Neuronal stem cell (in vitro differentiated cells): ENCODE results near the gene PLCL2.
"Not testable (repeated sequence)": the region's sequence is repeated elsewhere in the genome, so short reads cannot be mapped to it uniquely, and the experiment has no call there.

Experiments used
- DNase-seq: peaks from one replicate; pipeline ENCODE4 v3.0.0-alpha.2; 2013; ENCODE audit warnings: low spot score
- H2AFZ ChIP-seq: one replicate; pipeline ENCODE4 v1.6.1; 2013; ENCODE audit warnings: mild to moderate bottlenecking, low read length, inconsistent platforms
- H2AK5ac ChIP-seq: 2 replicates; pipeline ENCODE4 v1.6.1; 2013; ENCODE audit warnings: low read depth, mild to moderate bottlenecking, inconsistent platforms, low read length, moderate library complexity, mixed read lengths
- H2BK120ac ChIP-seq: 2 replicates; pipeline ENCODE4 v1.6.1; 2013; ENCODE audit warnings: low read depth, mild to moderate bottlenecking, inconsistent platforms, low read length, moderate library complexity, mixed read lengths
- H2BK12ac ChIP-seq: one replicate; pipeline ENCODE4 v1.6.1; 2013; ENCODE audit warnings: low read length, inconsistent platforms
- H2BK15ac ChIP-seq: 2 replicates; pipeline ENCODE4 v1.6.1; 2013; ENCODE audit warnings: mild to moderate bottlenecking, low read length, inconsistent platforms, mixed read lengths
- H2BK5ac ChIP-seq: one replicate; pipeline ENCODE4 v1.6.1; 2013; ENCODE audit warnings: inconsistent platforms, mild to moderate bottlenecking, low read length, moderate library complexity
- H3K14ac ChIP-seq: one replicate; pipeline ENCODE4 v1.6.1; 2013; ENCODE audit warnings: low read length, inconsistent platforms
- H3K18ac ChIP-seq: 2 replicates; pipeline ENCODE4 v1.6.1; 2013; ENCODE audit warnings: low read length, inconsistent platforms
- H3K23ac ChIP-seq: 2 replicates; pipeline ENCODE4 v1.6.1; 2013; ENCODE audit warnings: low read depth, mild to moderate bottlenecking, mixed read lengths, low read length, inconsistent platforms; ENCODE audit not compliant: poor library complexity
- H3K27ac ChIP-seq: replicated peaks from 3 replicates; pipeline ENCODE4 v1.5.1; 2013; ENCODE audit warnings: low read length, inconsistent platforms
- H3K27me3 ChIP-seq, 3 experiments: 2 replicates each; pipeline ENCODE4 v1.6.1; 2013; ENCODE audit warnings: low read length in 3 of 3, mild to moderate bottlenecking in 2 of 3, inconsistent platforms in 1 of 3, low read depth in 1 of 3, mixed read lengths in 1 of 3, moderate library complexity in 1 of 3; ENCODE audit not compliant: control insufficient read depth in 3 of 3, insufficient read depth in 3 of 3
- H3K36me3 ChIP-seq, 2 donors: replicated peaks in 1 of 2; 2 replicates each; pipeline ENCODE4 v1.6.1; 2013; ENCODE audit warnings: low read length in 2 of 2; ENCODE audit not compliant: control insufficient read depth in 2 of 2, insufficient read depth in 2 of 2
- H3K4ac ChIP-seq: 2 replicates; pipeline ENCODE4 v1.6.1; 2013; ENCODE audit warnings: inconsistent platforms, mild to moderate bottlenecking, low read length, moderate library complexity
- H3K4me1 ChIP-seq, 2 donors: 1 replicate in 1 of 2; 2 replicates in 1 of 2; pipeline ENCODE4 v1.6.1; 2013; ENCODE audit warnings: low read length in 2 of 2, low read depth in 1 of 2; ENCODE audit not compliant: control insufficient read depth in 2 of 2, insufficient read depth in 1 of 2
- H3K4me2 ChIP-seq: one replicate; pipeline ENCODE4 v1.6.1; 2013; ENCODE audit warnings: mild to moderate bottlenecking, low read length, inconsistent platforms; ENCODE audit not compliant: insufficient read depth, poor library complexity, severe bottlenecking
- H3K4me3 ChIP-seq, 2 donors: 2 replicates each; pipeline ENCODE4 v1.5.1; 2013; ENCODE audit warnings: low read length in 2 of 2, mild to moderate bottlenecking in 2 of 2, inconsistent platforms in 1 of 2, moderate library complexity in 1 of 2
- H3K79me1 ChIP-seq: one replicate; pipeline ENCODE4 v1.6.1; 2013; ENCODE audit warnings: low read depth, mild to moderate bottlenecking, inconsistent platforms, low read length, moderate library complexity
- H3K9ac ChIP-seq: one replicate; pipeline ENCODE4 v1.6.1; 2013; ENCODE audit warnings: mild to moderate bottlenecking, low read depth, low read length, inconsistent platforms; ENCODE audit not compliant: poor library complexity
- H3K9me3 ChIP-seq, 2 donors: replicated peaks in 1 of 2; 2 replicates each; pipeline versions ENCODE3 to v1.6.1; 2013; ENCODE audit warnings: low read length in 2 of 2, mild to moderate bottlenecking in 2 of 2, inconsistent platforms in 1 of 2, low read depth in 1 of 2, mixed read lengths in 1 of 2, moderate library complexity in 1 of 2; ENCODE audit not compliant: control insufficient read depth in 2 of 2, insufficient read depth in 1 of 2
- H4K8ac ChIP-seq: one replicate; pipeline ENCODE4 v1.6.1; 2013; ENCODE audit warnings: low read depth, mild to moderate bottlenecking, inconsistent platforms, low read length, moderate library complexity
- H4K91ac ChIP-seq: one replicate; pipeline ENCODE4 v1.6.1; 2013; ENCODE audit warnings: low read length, low read depth, mild to moderate bottlenecking, inconsistent platforms; ENCODE audit not compliant: poor library complexity
- WGBS, 2 donors: extraction: QIAGEN DNeasy Blood & Tissue Kit; methylation state at CpG; one replicate each; pipeline ENCODE4 v1.1.7; 2013; ENCODE audit warnings: missing lambda C conversion rate in 2 of 2, mixed read lengths in 1 of 2; ENCODE audit not compliant: insufficient read length in 2 of 2, insufficient replicate concordance in 1 of 2; ENCODE audit errors: extremely low coverage in 2 of 2; 5-methylcytosine and 5-hydroxymethylcytosine counted together

Gene PLCL2

GRCh38 chr3:17128671-17129070, 243.9 kb downstream of the PLCL2 start:
- not testable (repeated sequence) for DNase-seq, H3K4me1 ChIP-seq, H3K4me3 ChIP-seq, H3K9me3 ChIP-seq, H3K18ac ChIP-seq, H4K91ac ChIP-seq, H4K8ac ChIP-seq, H2BK12ac ChIP-seq, H2BK120ac ChIP-seq, H3K23ac ChIP-seq, H3K27me3 ChIP-seq, H2BK5ac ChIP-seq, H3K4ac ChIP-seq, H2AK5ac ChIP-seq, H3K9ac ChIP-seq, H3K27ac ChIP-seq, H2AFZ ChIP-seq, H3K4me2 ChIP-seq, H2BK15ac ChIP-seq, H3K36me3 ChIP-seq, H3K79me1 ChIP-seq, H3K14ac ChIP-seq
- WGBS, 2 donors: no CpG with 5 or more reads among the region's 3 CpGs

DNA sequence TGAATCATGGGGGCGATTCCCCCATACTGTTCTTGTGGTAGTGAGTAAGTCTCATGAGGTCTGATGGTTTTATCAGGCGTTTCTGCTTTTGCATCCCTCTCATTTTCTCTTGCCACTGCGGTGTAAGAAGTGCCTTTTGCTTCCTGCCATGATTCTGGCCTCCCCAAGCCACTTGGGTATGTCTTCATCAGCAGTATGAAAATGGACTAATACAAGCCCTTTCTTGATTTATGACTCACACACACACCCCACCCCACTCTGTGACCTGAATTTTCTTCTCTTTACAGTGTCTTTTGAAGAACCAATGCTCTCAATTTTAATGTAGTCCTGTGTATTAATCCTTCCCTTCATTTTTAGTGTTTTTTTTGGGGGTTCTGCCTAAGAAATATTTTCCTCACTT, 244.8 kb downstream of the PLCL2 start:
- H2BK120ac ChIP-seq: no peak overlapping the region
- no peak overlapping the region for H4K8ac ChIP-seq
- no peak overlapping the region for H3K4me3 ChIP-seq
- peaks cover 0 to 2% of the 10 kb centered on the region in 2 donors for H3K9me3 ChIP-seq
- H3K4ac ChIP-seq: no peak overlapping the region
- H2AK5ac ChIP-seq: no peak overlapping the region
- H3K18ac ChIP-seq: no peak overlapping the region
- no peak overlapping the region for H3K14ac ChIP-seq
- no peak overlapping the region for H3K4me2 ChIP-seq
- no peak overlapping the region for H2BK15ac ChIP-seq
- H3K23ac ChIP-seq: no peak overlapping the region
- no peak overlapping the region for H3K9ac ChIP-seq
- no peaks in the 10 kb centered on the region for H3K79me1 ChIP-seq
- H3K27me3 ChIP-seq: no peaks in the 10 kb centered on the region
- no CpG with 5 or more reads among the region's 3 CpGs for WGBS, 2 donors
- no peak overlapping the region for H4K91ac ChIP-seq
- no peaks in the 10 kb centered on the region for H3K36me3 ChIP-seq
- H2AFZ ChIP-seq: no peak overlapping the region
- no peak for DNase-seq
- H3K4me1 ChIP-seq: no peaks in the 10 kb centered on the region
- no peak overlapping the region for H3K27ac ChIP-seq
- no peak overlapping the region for H2BK5ac ChIP-seq
- no peak overlapping the region for H2BK12ac ChIP-seq

- Histone ChIP-seq H3K18ac (no peak overlapping the region), H3K4me1 (no peaks in the 10 kb centered on the region), H3K23ac (no peak overlapping the region), H3K4me2 (no peak overlapping the region), H3K27me3 (no peaks in the 10 kb centered on the region), H3K79me1 (no peaks in the 10 kb centered on the region), H3K14ac (no peak overlapping the region), H4K8ac (no peak overlapping the region), H3K9me3 (peaks cover 0 to 2% of the 10 kb centered on the region in 2 donors), H3K27ac (no peak overlapping the region), H2BK120ac (no peak overlapping the region), H2BK5ac (no peak overlapping the region), H3K36me3 (no peaks in the 10 kb centered on the region), H2BK12ac (no peak overlapping the region), H2AK5ac (no peak overlapping the region), H3K4me3 (no peak overlapping the region), H2BK15ac (no peak overlapping the region), H4K91ac (no peak overlapping the region), H3K9ac (no peak overlapping the region), H3K4ac (no peak overlapping the region), H2AFZ (no peak overlapping the region)
- no peak for DNase-seq
- WGBS, 2 donors: no CpG with 5 or more reads among the region's 3 CpGs
These were observed 246.2 kb downstream of the PLCL2 start for GRCh38 chr3:17130956-17131355.

DNA sequence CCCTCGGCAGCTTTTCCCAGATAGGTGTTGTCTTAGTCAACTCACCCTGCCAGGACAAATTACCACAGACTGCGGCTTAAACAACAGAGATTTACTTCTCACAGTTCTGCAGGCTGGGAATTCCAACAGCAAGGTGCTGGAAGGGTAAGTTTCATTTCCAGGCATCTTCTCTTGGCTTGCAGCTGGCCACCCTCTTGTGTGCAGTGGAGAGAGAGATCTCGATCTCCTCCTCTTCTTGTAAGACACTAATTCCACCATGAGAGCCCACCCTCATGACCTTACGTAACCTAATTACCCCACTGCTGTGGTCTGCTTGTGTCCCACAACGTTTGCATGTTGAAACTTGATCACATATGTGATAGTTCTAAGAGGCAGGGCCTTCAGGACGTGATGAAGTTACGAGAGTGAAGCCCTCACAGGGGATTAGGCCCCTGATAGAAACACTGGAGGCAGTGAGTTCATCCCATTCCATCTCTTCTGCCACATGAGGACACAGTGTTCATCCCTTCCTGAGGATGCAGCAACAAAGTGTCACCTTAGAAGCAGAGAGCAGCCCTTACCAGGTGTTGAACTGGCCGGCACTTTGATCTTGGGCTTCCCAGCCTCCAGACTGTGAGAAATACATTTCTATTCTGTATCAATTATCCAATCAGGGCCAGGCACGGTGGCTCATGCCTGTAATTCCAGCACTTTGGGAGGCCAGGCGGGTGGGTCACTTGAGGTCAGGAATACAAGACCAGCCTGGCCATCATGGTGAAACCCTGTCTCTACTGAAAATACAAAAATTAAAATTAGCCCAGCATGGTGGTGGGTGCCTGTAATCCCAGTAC, 247.7 kb downstream of the PLCL2 start:
- Histone ChIP-seq H3K4me3 (no peak overlapping the region), H3K9me3 (peaks cover 0 to 3% of the 10 kb centered on the region in 2 donors), H3K4ac (no peak overlapping the region), H3K4me2 (no peak overlapping the region), H2BK120ac (no peak overlapping the region), H3K4me1 (no peaks in the 10 kb centered on the region), H2AFZ (no peak overlapping the region), H3K9ac (no peak overlapping the region), H3K27me3 (no peaks in the 10 kb centered on the region), H3K79me1 (no peaks in the 10 kb centered on the region), H2BK12ac (no peak overlapping the region), H4K8ac (no peak overlapping the region), H2BK15ac (no peak overlapping the region), H3K36me3 (no peaks in the 10 kb centered on the region), H4K91ac (no peak overlapping the region), H3K23ac (no peak overlapping the region), H3K18ac (no peak overlapping the region), H2AK5ac (no peak overlapping the region), H3K14ac (no peak overlapping the region), H2BK5ac (no peak overlapping the region), H3K27ac (no peak overlapping the region)
- DNase-seq: no peak
- WGBS, 2 donors: no CpG with 5 or more reads among the region's 10 CpGs
